Measurements from ENCODE around the gene PPM1H.

PPM1H gene

GRCh38 chr12:62722971-62723680 is 211.8 kb downstream of the PPM1H start:
- no peak for DNase-seq
- TF ChIP-seq CTCF (IDR thresholded peaks at IDR 0.05): no peak
- peaks cover 66% of the 10 kb centered on the region for H3K4me1 Mint-ChIP-seq
- peaks cover 6% of the 10 kb centered on the region for H3K36me3 Mint-ChIP-seq (ENCODE audit: low read depth)
- H3K9me3 Mint-ChIP-seq: no peaks in the 10 kb centered on the region
- H3K4me3 Mint-ChIP-seq: no peak overlapping the region
- H3K27me3 Mint-ChIP-seq (ENCODE audit: low read depth, poor library complexity): no peaks in the 10 kb centered on the region
- H3K27ac Mint-ChIP-seq: no peak overlapping the region

- Mint-ChIP-seq H3K4me1 (peaks cover 81% of the 10 kb centered on the region), H3K36me3 (ENCODE audit: low read depth) (peaks cover 6% of the 10 kb centered on the region), H3K27me3 (ENCODE audit: low read depth, poor library complexity) (no peaks in the 10 kb centered on the region), H3K9me3 (no peaks in the 10 kb centered on the region), H3K4me3 (no peak overlapping the region), H3K27ac (peak overlapping the region; percentile 55)
- TF ChIP-seq CTCF (IDR thresholded peaks at IDR 0.05): no peak
- DNase-seq: no peak
These were observed 214.2 kb downstream of the PPM1H start for GRCh38 chr12:62720661-62721330.

GRCh38 chr12:62720025-62720424 is 214.9 kb downstream of the PPM1H start:
- H3K36me3 Mint-ChIP-seq (ENCODE audit: low read depth): peaks cover 6% of the 10 kb centered on the region
- no peak overlapping the region for H3K4me3 Mint-ChIP-seq
- no peak for DNase-seq
- H3K4me1 Mint-ChIP-seq: peaks cover 81% of the 10 kb centered on the region
- TF ChIP-seq CTCF (IDR thresholded peaks at IDR 0.05): no peak
- H3K27me3 Mint-ChIP-seq (ENCODE audit: low read depth, poor library complexity): no peaks in the 10 kb centered on the region
- H3K27ac Mint-ChIP-seq: no peak overlapping the region
- H3K9me3 Mint-ChIP-seq: no peaks in the 10 kb centered on the region

- TF ChIP-seq CTCF (IDR thresholded peaks at IDR 0.05): no peak
- H3K4me1 Mint-ChIP-seq: peaks cover 81% of the 10 kb centered on the region
- no peaks in the 10 kb centered on the region for H3K9me3 Mint-ChIP-seq
- DNase-seq: no peak
- peaks cover 6% of the 10 kb centered on the region for H3K36me3 Mint-ChIP-seq (ENCODE audit: low read depth)
- H3K4me3 Mint-ChIP-seq: no peak overlapping the region
- peaks cover 2% of the 10 kb centered on the region for H3K27me3 Mint-ChIP-seq (ENCODE audit: low read depth, poor library complexity)
- no peak overlapping the region for H3K27ac Mint-ChIP-seq
These were observed 216.1 kb downstream of the PPM1H start for GRCh38 chr12:62718762-62719426.

- Mint-ChIP-seq H3K4me3 (no peak overlapping the region), H3K36me3 (ENCODE audit: low read depth) (peaks cover 6% of the 10 kb centered on the region), H3K27me3 (ENCODE audit: low read depth, poor library complexity) (peaks cover 2% of the 10 kb centered on the region), H3K27ac (peak overlapping the region; percentile 65), H3K4me1 (peaks cover 88% of the 10 kb centered on the region), H3K9me3 (no peaks in the 10 kb centered on the region)
- TF ChIP-seq CTCF (IDR thresholded peaks at IDR 0.05): no peak
- no peak for DNase-seq
These were observed 217.3 kb downstream of the PPM1H start for GRCh38 chr12:62717643-62718042.
